Renal cortex interstitium (tissue), 11 donors: ENCODE results near the gene CA7. TPM values are rescaled to one million over a fixed set of nuclear protein-coding genes. Genes with fewer than 3 reads are reported as not detected.
A peak's percentile ranks its signal among the peaks of the same experiment; 100 is the strongest.
"Not testable (repeated sequence)": the region's sequence is repeated elsewhere in the genome, so short reads cannot be mapped to it uniquely, and the experiment has no call there.

ENCODE experiments used
- DNase-seq, 11 donors: peaks; one replicate each; pipeline ENCODE4 v3.0.0-alpha.2; 2013; ENCODE audit warnings: low read depth in 9 of 11, low spot score in 4 of 11; ENCODE audit errors: extremely low read depth in 1 of 11
- polyA plus RNA-seq, 3 donors: library from polyadenylated mRNA; unstranded; fragments of 120-200 nt; gene quantifications; one replicate each; pipeline ENCODE4 v1.2.1, GENCODE V29; 2013; ENCODE audit not compliant: insufficient read length in 3 of 3

CA7 gene
- polyA plus RNA-seq, 3 donors, result 0.28 to 0.45 (median 0.32) TPM

- DNase-seq, result no peak
These were observed 46.6 kb downstream of the CA7 start for GRCh38 chr16:66890799-66891198.

DNA sequence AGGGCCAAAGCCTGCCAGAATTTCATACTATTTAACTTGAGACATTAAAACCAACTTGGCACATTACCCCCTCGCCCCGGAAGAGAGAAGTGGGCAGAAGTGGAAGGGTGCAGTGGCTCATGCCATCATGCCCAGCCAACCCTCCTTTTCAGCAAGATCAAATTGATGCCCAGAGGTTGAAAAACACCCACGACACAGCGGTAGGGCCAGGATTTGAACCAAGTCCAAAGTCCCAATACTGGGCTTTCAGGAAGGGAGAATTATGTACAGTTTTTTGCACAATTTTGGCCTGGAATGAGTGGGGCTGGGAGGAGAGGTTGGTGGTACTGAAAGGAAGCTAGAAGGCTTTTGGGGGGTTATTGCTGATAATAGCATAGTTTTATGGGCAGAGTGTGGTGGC lies 47.1 kb downstream of the CA7 start:
- DNase-seq, result no peak

GRCh38 chr16:66891797-66892196 lies 47.6 kb downstream of the CA7 start:
- DNase-seq, result no peak

DNA sequence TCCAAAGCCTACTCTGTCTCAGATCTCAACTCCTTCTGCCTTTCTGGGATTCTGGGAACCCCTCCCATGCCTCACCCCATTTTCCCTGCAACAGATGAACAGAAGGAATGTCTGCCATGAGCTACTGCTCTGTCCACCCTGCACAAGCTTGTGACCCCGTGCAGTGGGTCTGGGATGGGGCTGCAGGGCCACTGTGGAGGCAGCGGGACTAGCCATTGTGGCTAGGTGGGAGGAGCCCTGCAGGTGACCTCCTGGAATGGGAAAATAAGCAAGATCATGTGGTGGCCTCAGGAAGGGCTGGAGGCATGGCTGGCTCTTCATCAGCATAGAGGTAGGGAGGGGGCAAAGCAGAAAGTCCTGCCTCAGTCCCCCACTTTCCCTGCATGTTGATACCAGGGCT lies 49.8 kb downstream of the CA7 start:
- no peak for DNase-seq

GRCh38 chr16:66894948-66895688 lies 50.9 kb downstream of the CA7 start:
- peak in 6 of 11 donors; percentile 62 to 76 (median 70) for DNase-seq

GRCh38 chr16:66895689-66895979 lies 51.4 kb downstream of the CA7 start:
- DNase-seq, result no peak

GRCh38 chr16:66895999-66896398 lies 51.8 kb downstream of the CA7 start:
- no peak for DNase-seq

DNA sequence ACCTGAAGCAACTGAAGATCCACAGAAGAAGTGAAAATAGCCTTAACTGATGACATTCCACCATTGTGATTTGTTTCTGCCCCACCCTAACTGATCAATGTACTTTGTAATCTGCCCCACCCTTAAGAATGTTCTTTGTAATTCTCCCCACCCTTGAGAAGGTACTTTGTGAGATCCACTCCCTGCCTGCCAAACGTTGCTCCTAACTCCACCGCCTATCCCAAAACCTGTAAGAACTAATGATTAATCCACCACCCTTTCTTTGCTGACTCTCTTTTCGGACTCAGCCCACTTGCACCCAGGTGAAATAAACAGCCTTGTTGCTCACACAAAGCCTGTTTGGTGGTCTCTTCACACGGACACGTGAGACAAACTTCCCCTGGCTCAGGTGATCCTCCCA lies 52.5 kb downstream of the CA7 start:
- DNase-seq, result not testable (repeated sequence)

GRCh38 chr16:66898207-66898606 lies 54.0 kb downstream of the CA7 start:
- DNase-seq, result no peak

DNA sequence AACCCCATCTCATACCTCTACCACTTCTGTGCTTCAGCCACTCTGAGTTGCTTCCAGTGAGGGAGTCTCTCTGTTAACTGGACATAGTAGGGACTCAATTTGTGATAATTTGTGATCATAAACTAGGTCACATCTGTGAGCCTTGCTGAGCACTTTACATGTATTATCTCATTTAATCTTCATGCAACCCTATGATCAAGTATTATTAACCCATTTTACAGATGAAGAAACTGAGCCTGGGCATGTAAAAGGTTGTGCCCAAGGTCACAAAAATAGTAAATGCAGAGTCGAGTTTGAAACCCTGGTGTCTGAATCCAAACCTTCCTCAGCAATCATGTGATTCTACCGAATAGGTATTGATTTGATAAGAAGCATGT lies 54.7 kb downstream of the CA7 start:
- DNase-seq, result no peak

- no peak for DNase-seq
These were observed 55.2 kb downstream of the CA7 start for GRCh38 chr16:66899310-66899944.

DNA sequence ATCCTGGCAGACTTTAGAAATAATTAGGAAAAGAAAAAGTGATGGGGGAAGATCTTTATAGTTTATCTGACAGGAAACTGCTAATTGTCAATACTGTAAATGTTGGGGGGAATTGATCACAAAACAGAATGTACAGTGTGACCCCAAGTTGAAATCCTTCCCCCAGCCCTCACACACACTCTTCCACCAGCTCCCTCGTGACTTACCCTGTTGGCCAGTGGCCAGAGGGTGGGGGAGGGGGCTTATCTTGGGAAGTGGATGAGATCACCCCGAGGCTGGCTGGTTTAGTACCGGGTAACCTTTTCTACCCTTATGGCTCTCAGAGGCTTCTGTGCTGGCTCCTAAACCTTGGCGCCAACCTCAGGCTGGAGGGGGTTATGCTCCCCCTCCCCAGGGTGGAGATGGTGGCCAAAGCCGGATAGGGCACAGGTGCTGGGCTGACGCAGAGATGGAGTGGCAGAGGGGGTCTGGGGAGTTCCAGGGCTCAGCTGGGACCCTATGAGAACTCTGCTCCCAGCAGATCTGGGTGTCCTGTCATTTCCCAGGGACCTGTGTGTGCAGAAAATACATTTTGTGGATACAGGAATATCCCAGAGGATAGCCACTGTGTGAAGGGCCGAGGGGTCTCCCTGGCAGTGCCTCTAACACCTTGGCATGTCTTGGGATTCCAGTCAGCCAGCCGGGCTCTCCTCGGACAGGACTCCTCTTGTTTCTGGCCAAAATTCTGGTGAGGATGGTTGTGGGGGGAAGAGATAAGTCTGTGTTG lies 55.9 kb downstream of the CA7 start:
- peak in 7 of 11 donors; percentile 59 to 90 (median 79) for DNase-seq

- no peak for DNase-seq
These were observed 56.7 kb downstream of the CA7 start for GRCh38 chr16:66900721-66901441.

DNA sequence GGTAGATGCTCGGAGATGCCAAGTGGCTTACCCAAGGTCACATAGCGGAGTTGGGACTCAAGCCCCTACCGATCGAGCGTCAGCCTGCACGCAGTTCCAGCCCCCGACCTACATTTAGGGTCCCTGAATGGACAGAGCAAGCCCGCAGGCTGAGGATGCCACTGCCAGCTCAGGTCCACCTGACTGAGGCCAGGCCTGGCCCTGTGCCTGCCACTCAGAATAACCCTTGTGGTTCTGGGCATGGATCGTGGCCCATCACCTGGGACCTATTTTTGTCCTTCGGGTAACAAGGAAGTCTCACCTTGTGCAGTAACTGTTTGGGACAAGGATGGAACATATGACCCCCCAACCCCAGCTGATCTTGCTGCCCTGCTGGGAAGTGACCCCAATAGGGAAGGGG lies 57.4 kb downstream of the CA7 start:
- no peak for DNase-seq

GRCh38 chr16:66902648-66903543 lies 58.7 kb downstream of the CA7 start:
- no peak for DNase-seq
